Right forelimb (tissue), 1 donor: ENCODE data around the gene DPH1.
A peak's percentile ranks its signal among the peaks of the same experiment; 100 is the strongest.
"Not testable (repeated sequence)": the region's sequence is repeated elsewhere in the genome, so short reads cannot be mapped to it uniquely, and the experiment has no call there.

Experiments
- DNase-seq: peaks from one replicate; pipeline ENCODE4 v3.0.0-alpha.2; 2018

DPH1 gene

GRCh38 chr17:2029911-2030778 is at the start of gene DPH1:
Gene DPH1, plus strand, starts transcription at chr17:2030153. Its CDS starts 17 bp downstream, at chr17:2030170.
- peak; percentile 91 for DNase-seq

GRCh38 chr17:1980665-1981250 is 49.2 kb upstream of the DPH1 start:
- no peak for DNase-seq

- not testable (repeated sequence) for DNase-seq
These were observed 47.1 kb upstream of the DPH1 start for GRCh38 chr17:1982793-1983366.

- DNase-seq, result no peak
These were observed 44.9 kb upstream of the DPH1 start for GRCh38 chr17:1985093-1985492.

GRCh38 chr17:1985686-1986085 is 44.3 kb upstream of the DPH1 start:
- DNase-seq, result no peak

GRCh38 chr17:1986783-1987451 is 43.0 kb upstream of the DPH1 start:
- no peak for DNase-seq

- no peak for DNase-seq
These were observed 40.8 kb upstream of the DPH1 start for GRCh38 chr17:1989135-1989534.

- no peak for DNase-seq
These were observed 37.4 kb upstream of the DPH1 start for GRCh38 chr17:1992541-1992940.

GRCh38 chr17:1994707-1995106 is 35.2 kb upstream of the DPH1 start:
- DNase-seq, result no peak

GRCh38 chr17:1995321-1995892 is 34.5 kb upstream of the DPH1 start:
- no peak for DNase-seq

- no peak for DNase-seq
These were observed 33.8 kb upstream of the DPH1 start for GRCh38 chr17:1995907-1996799.

- no peak for DNase-seq
These were observed 33.1 kb upstream of the DPH1 start for GRCh38 chr17:1996800-1997288.

GRCh38 chr17:1997289-1997926 is 32.5 kb upstream of the DPH1 start:
- DNase-seq, result no peak

GRCh38 chr17:1997927-1998742 is 31.8 kb upstream of the DPH1 start:
- no peak for DNase-seq

GRCh38 chr17:1999557-2000251 is 30.2 kb upstream of the DPH1 start:
- peak; percentile 76 for DNase-seq

GRCh38 chr17:2002767-2003329 is 27.1 kb upstream of the DPH1 start:
- DNase-seq, result no peak

GRCh38 chr17:2003525-2003924 is 26.4 kb upstream of the DPH1 start:
- DNase-seq, result no peak

- no peak for DNase-seq
These were observed 25.5 kb upstream of the DPH1 start for GRCh38 chr17:2004435-2004952.
